22Rv1 (cell line): Measurements from ENCODE around the gene DGKI.

ENCODE experiments used
- ZFX ChIP-seq: fragments of 450-650 bp; IDR thresholded peaks from 2 replicates; pipeline ENCODE4 v1.6.1; 2017; ENCODE audit warnings: antibody characterized with exemption, borderline replicate concordance
- TF ChIP-seq, protein P1 (sequence below): fragments of 450-650 bp; IDR thresholded peaks from 2 replicates; pipeline ENCODE4 v1.5.1; 2017; ENCODE audit warnings: mild to moderate bottlenecking

DNA sequence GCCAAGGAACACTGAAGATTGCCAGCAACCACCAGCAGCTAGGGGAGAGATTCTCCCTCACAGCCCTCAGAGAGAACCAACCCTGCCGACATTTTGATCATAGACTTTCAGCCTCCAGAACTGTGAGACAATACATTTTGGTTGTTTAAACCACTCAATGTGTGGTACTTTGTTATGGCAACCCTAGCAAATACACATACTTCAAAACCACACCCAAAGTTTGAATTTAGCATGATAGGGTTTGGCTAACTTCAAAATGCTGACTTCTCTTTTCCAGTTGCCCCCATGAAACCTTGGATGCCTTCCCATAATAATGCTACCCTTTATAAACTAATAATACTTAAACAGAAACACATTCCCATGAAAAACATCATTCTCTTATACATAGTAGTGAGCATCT, 149.8 kb downstream of the DGKI start:
- TF ChIP-seq, protein P1, sequence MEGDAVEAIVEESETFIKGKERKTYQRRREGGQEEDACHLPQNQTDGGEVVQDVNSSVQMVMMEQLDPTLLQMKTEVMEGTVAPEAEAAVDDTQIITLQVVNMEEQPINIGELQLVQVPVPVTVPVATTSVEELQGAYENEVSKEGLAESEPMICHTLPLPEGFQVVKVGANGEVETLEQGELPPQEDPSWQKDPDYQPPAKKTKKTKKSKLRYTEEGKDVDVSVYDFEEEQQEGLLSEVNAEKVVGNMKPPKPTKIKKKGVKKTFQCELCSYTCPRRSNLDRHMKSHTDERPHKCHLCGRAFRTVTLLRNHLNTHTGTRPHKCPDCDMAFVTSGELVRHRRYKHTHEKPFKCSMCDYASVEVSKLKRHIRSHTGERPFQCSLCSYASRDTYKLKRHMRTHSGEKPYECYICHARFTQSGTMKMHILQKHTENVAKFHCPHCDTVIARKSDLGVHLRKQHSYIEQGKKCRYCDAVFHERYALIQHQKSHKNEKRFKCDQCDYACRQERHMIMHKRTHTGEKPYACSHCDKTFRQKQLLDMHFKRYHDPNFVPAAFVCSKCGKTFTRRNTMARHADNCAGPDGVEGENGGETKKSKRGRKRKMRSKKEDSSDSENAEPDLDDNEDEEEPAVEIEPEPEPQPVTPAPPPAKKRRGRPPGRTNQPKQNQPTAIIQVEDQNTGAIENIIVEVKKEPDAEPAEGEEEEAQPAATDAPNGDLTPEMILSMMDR = no peak
- TF ChIP-seq ZFX = no peak
